Testis (tissue), 3 donors: ENCODE results near the gene TMEM164. TPM values are rescaled to one million over a fixed set of nuclear protein-coding genes. Genes with fewer than 3 reads are reported as not detected.

Experiments
- DNase-seq: peaks from one replicate; pipeline ENCODE4 v3.0.0-alpha.2; 2019
- H3K27ac ChIP-seq, 2 donors: fragments of 200-600 bp; sonication (generic); one replicate each; pipeline ENCODE4 v1.5.1; 2019
- H3K27me3 ChIP-seq: fragments of 200-600 bp; sonication (generic); one replicate; pipeline ENCODE4 v1.5.1; 2019
- H3K36me3 ChIP-seq: fragments of 200-600 bp; sonication (generic); one replicate; pipeline ENCODE4 v1.5.1; 2017; ENCODE audit warnings: low read depth; ENCODE audit errors: missing control alignments
- H3K4me1 ChIP-seq: fragments of 200-600 bp; sonication (generic); one replicate; pipeline ENCODE4 v1.5.1; 2019
- H3K4me3 ChIP-seq, 2 donors: fragments of 200-600 bp; sonication (generic); one replicate each; pipeline ENCODE4 v1.5.1; 2017 to 2019
- H3K9me3 ChIP-seq: fragments of 200-600 bp; sonication (generic); one replicate; pipeline ENCODE4 v1.5.1; 2017
- POLR2A ChIP-seq: fragments of 450-650 bp; IDR thresholded peaks from one replicate; pipeline ENCODE4 v1.6.1; 2017; ENCODE audit warnings: antibody characterized with exemption, mild to moderate bottlenecking, moderate library complexity
- WGBS, 2 donors: methylation state at CpG; one replicate each; pipeline ENCODE4 v1.1.5; 2018; 5-methylcytosine and 5-hydroxymethylcytosine counted together
- intact Hi-C: fragments of 100-400 bp; cut with DNase I; formaldehyde crosslinking; loops from one replicate; pipeline ENCODE4 v1.15.1; 2023; ENCODE audit warnings: low total_unique reads
- polyA plus RNA-seq: library from polyadenylated mRNA; stranded (reverse); fragments of 350-450 nt; fragmentation: Illumina TruSeq; extraction: RNeasy Lipid Tissue Mini Kit (QIAGEN cat#74804); gene quantifications from one replicate; pipeline ENCODE4 v1.2.3, GENCODE V29; 2014; ENCODE audit warnings: low read depth, low replicate concordance; ENCODE audit not compliant: insufficient read depth
- total RNA-seq, 2 donors: library from RNA; depleted of rRNA; stranded (reverse); fragments of >200 nt; gene quantifications; one replicate each; pipeline ENCODE4 v1.2.3, GENCODE V29; 2016
- TF ChIP-seq, protein P1 (sequence below), 3 experiments: fragments of 450-650 bp in 2 of 3; fragments of 200-600 bp in 1 of 3; sonication (generic) in 1 of 3; IDR thresholded peaks; one replicate each; pipeline ENCODE4 v1.5.1; 2016 to 2019; ENCODE audit warnings: antibody characterized with exemption in 3 of 3, mild to moderate bottlenecking in 2 of 3, moderate library complexity in 1 of 3

Gene TMEM164
- total and polyA plus RNA-seq, 3 donors from 2014 or later: 7.9 to 13.9 (median 8.1) TPM

DNA sequence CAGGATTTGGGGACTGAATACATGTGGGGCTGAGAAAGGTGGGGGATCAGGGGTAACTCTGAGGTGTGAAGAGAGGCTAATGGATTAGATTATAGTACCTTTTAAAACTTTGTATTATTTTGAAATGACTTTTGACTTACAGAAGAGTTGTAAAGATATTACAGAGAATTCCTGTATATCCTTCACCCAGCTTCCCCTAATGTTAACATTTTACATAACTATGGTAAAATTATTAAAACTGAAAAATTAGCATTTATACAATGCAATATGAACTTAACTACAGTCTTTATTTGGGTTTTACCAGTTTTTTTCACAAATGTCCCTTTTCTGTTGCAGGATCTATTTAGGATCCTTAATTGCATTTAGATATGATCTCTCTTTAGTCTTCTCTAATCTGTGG is 57.4 kb downstream of the TMEM164 start:
- no peaks in the 10 kb centered on the region for H3K36me3 ChIP-seq
- H3K4me1 ChIP-seq: no peaks in the 10 kb centered on the region
- H3K27me3 ChIP-seq: no peaks in the 10 kb centered on the region
- no peak overlapping the region for H3K27ac ChIP-seq
- intact Hi-C loops: no loop called here
- no peak for TF ChIP-seq POLR2A
- TF ChIP-seq, protein P1, sequence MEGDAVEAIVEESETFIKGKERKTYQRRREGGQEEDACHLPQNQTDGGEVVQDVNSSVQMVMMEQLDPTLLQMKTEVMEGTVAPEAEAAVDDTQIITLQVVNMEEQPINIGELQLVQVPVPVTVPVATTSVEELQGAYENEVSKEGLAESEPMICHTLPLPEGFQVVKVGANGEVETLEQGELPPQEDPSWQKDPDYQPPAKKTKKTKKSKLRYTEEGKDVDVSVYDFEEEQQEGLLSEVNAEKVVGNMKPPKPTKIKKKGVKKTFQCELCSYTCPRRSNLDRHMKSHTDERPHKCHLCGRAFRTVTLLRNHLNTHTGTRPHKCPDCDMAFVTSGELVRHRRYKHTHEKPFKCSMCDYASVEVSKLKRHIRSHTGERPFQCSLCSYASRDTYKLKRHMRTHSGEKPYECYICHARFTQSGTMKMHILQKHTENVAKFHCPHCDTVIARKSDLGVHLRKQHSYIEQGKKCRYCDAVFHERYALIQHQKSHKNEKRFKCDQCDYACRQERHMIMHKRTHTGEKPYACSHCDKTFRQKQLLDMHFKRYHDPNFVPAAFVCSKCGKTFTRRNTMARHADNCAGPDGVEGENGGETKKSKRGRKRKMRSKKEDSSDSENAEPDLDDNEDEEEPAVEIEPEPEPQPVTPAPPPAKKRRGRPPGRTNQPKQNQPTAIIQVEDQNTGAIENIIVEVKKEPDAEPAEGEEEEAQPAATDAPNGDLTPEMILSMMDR (IDR thresholded peaks at IDR 0.05): no peak
- no peaks in the 10 kb centered on the region for H3K9me3 ChIP-seq
- H3K4me3 ChIP-seq: no peak overlapping the region
- no peak for DNase-seq

DNA sequence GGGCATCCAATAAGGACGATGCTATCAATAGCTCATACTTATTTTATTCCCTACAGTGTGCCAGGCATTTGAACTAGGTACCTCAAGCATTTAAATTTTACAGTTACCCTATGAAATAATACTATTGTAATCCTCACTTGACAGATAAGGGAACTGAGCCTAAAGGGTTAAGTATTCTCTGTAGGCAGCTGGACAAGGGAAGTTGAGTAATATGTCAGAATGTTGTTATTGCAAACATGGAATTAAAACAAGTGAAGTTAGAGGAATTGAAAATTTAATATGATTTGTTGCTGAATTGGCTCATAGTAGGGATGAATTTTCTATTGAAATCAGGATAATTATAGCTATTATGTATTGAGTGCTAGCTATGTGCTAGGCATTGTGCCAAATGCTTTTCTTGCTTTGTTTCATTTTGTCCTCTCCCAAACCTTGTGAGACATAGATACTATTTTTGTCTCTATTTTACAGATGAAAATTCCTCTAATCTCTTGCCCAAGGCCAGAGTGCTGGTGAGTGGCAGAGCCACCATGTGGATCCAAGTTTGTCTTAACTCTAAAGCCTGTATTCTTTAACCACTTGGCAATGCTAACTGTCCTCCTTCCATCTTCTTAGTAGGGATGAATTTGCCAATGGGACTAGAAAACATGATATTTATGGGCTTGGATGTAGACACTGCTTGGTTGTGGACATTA is 58.1 kb downstream of the TMEM164 start:
- no peaks in the 10 kb centered on the region for H3K4me1 ChIP-seq
- H3K36me3 ChIP-seq: no peaks in the 10 kb centered on the region
- no peak overlapping the region for H3K27ac ChIP-seq
- H3K4me3 ChIP-seq: no peak overlapping the region
- peak; percentile 25 for DNase-seq
- H3K27me3 ChIP-seq: no peaks in the 10 kb centered on the region
- no peaks in the 10 kb centered on the region for H3K9me3 ChIP-seq
- intact Hi-C loops: no loop called here
- WGBS, 2 donors: 100% methylated on average over 1 of the region's 1 CpG
- TF ChIP-seq POLR2A: no peak
- TF ChIP-seq, protein P1 (IDR thresholded peaks at IDR 0.05): no peak

DNA sequence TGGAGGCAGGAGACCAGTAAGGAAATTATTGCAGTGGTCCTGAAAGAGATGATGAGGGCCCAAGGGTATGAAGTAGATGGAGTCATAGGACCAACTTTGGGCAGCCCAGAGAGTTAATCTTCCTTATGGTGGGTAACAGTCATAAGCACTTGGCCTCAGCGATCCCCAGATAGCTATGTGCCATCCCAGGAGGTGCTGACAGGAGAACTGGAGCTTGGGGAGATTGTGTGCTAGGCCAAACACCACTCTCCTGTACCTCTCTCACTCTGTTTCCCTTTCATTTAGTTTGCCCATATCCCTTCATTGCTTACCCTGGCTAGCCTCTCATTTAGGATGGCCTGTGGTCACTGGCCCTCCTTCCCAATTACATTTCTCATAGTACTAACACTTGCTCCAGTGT is 60.0 kb downstream of the TMEM164 start:
- Histone ChIP-seq H3K27ac (no peak overlapping the region), H3K36me3 (no peaks in the 10 kb centered on the region), H3K27me3 (no peaks in the 10 kb centered on the region), H3K9me3 (no peaks in the 10 kb centered on the region), H3K4me1 (no peaks in the 10 kb centered on the region), H3K4me3 (no peak overlapping the region)
- WGBS, 2 donors: 86 to 100% methylated on average over 1 of the region's 1 CpG
- intact Hi-C loops: no loop called here
- no peak for TF ChIP-seq POLR2A
- TF ChIP-seq, protein P1 (IDR thresholded peaks at IDR 0.05): no peak
- DNase-seq: no peak

DNA sequence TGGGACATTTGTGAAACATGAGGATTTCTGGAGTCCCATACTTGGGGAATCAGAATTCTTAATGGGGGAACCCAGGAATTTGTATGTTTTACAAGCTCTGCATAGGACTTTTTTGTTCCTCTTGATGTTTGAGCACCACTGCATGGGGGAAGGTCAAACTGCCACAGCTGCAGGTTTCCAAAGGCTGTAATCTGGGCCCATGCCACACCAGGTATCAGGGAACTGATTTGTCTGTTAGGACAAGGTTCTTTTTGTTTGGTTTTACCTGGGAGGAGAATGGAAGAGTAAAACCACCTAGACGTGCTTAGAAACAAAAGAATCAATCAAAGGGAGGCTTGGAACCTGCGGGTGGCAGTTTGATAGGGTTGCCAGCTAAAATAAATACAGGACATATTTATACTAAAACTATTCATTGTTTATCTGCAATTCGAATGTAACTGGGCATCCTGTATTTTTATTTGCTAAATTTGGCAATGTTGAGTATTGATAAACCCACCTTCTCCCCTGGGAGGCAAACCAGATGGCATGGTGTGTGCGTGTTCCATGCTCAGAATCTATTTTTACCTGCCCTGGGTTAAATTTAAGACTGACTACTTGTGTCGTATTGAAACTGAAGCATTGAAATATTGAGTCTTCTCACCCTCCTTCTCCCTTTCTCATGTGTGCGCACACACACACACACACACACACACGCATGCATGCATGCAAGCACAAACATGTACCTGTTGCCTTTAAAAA is 63.7 kb downstream of the TMEM164 start:
- no peak for TF ChIP-seq POLR2A
- TF ChIP-seq, protein P1 (IDR thresholded peaks at IDR 0.05): no peak
- Histone ChIP-seq H3K27me3 (no peaks in the 10 kb centered on the region), H3K27ac (no peak overlapping the region), H3K4me1 (no peaks in the 10 kb centered on the region), H3K36me3 (no peaks in the 10 kb centered on the region), H3K9me3 (no peaks in the 10 kb centered on the region), H3K4me3 (no peak overlapping the region)
- WGBS, 2 donors: 79 to 83% methylated on average over 5 to 7 of the region's 7 CpGs
- intact Hi-C loops: no loop called here
- DNase-seq: no peak
